Chondrocyte (in vitro differentiated cells): ENCODE results near the gene THADA. TPM values are rescaled to one million over a fixed set of nuclear protein-coding genes. Genes with fewer than 3 reads are reported as not detected.
A peak's percentile ranks its signal among the peaks of the same experiment; 100 is the strongest.

Experiments
- DNase-seq: peaks from one replicate; pipeline ENCODE4 v3.0.0; 2021; ENCODE audit warnings: mixed read lengths, low spot score
- H3K27ac Mint-ChIP-seq: one replicate; pipeline ENCODE4 v1.8.0; 2021; ENCODE audit warnings: mild to moderate bottlenecking, moderate library complexity, mixed read lengths; ENCODE audit not compliant: unreplicated experiment
- H3K27me3 Mint-ChIP-seq: 2 replicates; pipeline ENCODE4 v1.8.0; 2021; ENCODE audit warnings: low read depth, mixed read lengths
- H3K36me3 Mint-ChIP-seq: 2 replicates; pipeline ENCODE4 v1.8.0; 2021; ENCODE audit warnings: low read depth, mixed read lengths
- H3K4me1 Mint-ChIP-seq: 2 replicates; pipeline ENCODE4 v1.8.0; 2021; ENCODE audit warnings: low read depth, mild to moderate bottlenecking, mixed read lengths
- H3K4me3 Mint-ChIP-seq: one replicate; pipeline ENCODE4 v1.8.0; 2021; ENCODE audit warnings: mild to moderate bottlenecking, moderate library complexity, mixed read lengths; ENCODE audit not compliant: unreplicated experiment
- H3K9me3 Mint-ChIP-seq: 2 replicates; pipeline ENCODE4 v1.8.0; 2021; ENCODE audit warnings: low read depth, mixed read lengths
- total RNA-seq: library from RNA; stranded (reverse); gene quantifications from 3 replicates; pipeline ENCODE4 v1.2.1, GENCODE V29; 2021
- TF ChIP-seq, protein P1 (sequence below): fragments of 200-600 bp; sonication (generic); IDR thresholded peaks from 2 replicates; pipeline ENCODE4 v1.5.0; 2021; ENCODE audit warnings: antibody characterized with exemption, mild to moderate bottlenecking, moderate library complexity

THADA gene
- total RNA-seq, 1 donor from 2014 or later, result 28.4 TPM

DNA sequence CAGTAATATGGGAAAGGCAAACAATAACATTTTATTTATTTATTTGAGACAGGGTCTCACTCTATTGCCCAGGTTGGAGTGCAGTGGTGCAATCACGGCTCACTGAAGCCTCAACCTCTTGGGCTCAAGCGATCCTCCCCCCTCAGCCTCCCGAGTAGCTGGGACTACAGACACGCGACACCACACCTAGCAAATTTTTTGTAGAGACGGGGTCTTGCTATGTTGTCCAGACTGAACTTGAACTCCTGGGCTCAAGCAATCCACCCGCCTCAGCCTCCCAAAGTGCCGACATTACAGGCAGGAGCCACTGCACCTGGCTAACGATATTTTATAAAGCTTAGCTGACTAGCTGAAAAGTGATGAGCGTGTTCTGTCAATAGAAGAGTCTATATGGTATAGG is 23.7 kb upstream of the THADA start:
- no peaks in the 10 kb centered on the region for H3K36me3 Mint-ChIP-seq
- H3K4me1 Mint-ChIP-seq, result peaks cover 18% of the 10 kb centered on the region
- H3K9me3 Mint-ChIP-seq, result peaks cover 3% of the 10 kb centered on the region
- H3K4me3 Mint-ChIP-seq, result no peak overlapping the region
- no peaks in the 10 kb centered on the region for H3K27me3 Mint-ChIP-seq
- no peak overlapping the region for H3K27ac Mint-ChIP-seq
- TF ChIP-seq, protein P1, sequence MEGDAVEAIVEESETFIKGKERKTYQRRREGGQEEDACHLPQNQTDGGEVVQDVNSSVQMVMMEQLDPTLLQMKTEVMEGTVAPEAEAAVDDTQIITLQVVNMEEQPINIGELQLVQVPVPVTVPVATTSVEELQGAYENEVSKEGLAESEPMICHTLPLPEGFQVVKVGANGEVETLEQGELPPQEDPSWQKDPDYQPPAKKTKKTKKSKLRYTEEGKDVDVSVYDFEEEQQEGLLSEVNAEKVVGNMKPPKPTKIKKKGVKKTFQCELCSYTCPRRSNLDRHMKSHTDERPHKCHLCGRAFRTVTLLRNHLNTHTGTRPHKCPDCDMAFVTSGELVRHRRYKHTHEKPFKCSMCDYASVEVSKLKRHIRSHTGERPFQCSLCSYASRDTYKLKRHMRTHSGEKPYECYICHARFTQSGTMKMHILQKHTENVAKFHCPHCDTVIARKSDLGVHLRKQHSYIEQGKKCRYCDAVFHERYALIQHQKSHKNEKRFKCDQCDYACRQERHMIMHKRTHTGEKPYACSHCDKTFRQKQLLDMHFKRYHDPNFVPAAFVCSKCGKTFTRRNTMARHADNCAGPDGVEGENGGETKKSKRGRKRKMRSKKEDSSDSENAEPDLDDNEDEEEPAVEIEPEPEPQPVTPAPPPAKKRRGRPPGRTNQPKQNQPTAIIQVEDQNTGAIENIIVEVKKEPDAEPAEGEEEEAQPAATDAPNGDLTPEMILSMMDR, result no peak
- DNase-seq, result no peak

DNA sequence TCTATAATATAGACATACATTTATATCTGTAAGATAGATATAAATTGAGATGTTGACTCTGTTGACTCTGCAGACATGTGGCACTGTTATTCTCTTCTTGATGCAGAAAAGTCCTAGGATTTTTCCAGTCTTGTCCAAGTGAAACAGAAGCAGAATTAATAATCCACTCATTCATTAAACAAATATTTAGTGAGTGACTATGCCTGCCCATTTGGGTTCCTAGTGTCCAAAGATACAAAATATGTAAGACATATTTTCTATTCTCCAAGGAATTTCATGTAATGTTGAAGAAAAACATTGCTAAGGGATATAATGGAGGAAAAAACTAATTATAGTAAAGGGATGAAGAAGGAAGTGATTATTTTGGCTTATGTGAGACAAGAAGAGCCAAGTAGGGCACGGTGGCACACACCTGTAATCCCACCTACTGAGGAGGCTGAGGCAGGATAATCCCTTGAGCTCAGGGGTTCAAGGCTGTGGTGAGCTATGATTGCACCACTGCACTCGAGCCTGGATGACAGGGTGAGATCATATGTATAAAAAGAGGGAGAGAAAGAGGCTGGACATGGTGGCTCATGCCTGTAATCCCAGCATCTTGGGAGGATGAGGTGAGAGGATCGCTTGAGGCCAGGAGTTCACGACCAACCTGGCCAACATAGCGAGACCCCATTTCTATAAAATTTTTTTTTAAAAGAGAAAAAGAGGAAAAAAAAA is 21.3 kb upstream of the THADA start:
- peak overlapping the region; percentile 62 for H3K27ac Mint-ChIP-seq
- peaks cover 3% of the 10 kb centered on the region for H3K9me3 Mint-ChIP-seq
- H3K4me1 Mint-ChIP-seq, result peaks cover 17% of the 10 kb centered on the region
- no peak overlapping the region for H3K4me3 Mint-ChIP-seq
- no peaks in the 10 kb centered on the region for H3K36me3 Mint-ChIP-seq
- TF ChIP-seq, protein P1, result no peak
- DNase-seq, result no peak
- no peaks in the 10 kb centered on the region for H3K27me3 Mint-ChIP-seq

DNA sequence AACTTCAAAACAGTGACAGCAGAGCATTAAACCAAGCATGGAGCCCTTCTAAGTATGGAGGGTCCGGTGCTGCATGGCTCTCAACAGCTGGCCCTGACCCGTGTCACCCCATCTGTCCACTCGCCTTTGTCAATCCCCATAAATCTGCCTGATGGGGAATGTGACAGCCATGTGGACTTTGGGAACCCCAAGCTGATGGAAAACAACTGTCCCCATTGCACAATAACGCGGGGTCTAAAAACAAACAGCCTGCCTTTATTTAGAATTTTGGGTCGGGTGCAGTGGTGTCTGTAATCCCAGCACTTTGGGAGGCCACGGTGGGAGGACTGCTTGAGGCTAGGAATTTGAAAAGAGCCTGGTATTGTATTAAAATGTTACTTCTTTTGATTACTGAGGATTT is 17.1 kb upstream of the THADA start:
- peaks cover 3% of the 10 kb centered on the region for H3K9me3 Mint-ChIP-seq
- TF ChIP-seq, protein P1, result no peak
- H3K27me3 Mint-ChIP-seq, result no peaks in the 10 kb centered on the region
- H3K4me1 Mint-ChIP-seq, result peaks cover 25% of the 10 kb centered on the region
- no peak overlapping the region for H3K4me3 Mint-ChIP-seq
- H3K36me3 Mint-ChIP-seq, result no peaks in the 10 kb centered on the region
- H3K27ac Mint-ChIP-seq, result no peak overlapping the region
- DNase-seq, result no peak

DNA sequence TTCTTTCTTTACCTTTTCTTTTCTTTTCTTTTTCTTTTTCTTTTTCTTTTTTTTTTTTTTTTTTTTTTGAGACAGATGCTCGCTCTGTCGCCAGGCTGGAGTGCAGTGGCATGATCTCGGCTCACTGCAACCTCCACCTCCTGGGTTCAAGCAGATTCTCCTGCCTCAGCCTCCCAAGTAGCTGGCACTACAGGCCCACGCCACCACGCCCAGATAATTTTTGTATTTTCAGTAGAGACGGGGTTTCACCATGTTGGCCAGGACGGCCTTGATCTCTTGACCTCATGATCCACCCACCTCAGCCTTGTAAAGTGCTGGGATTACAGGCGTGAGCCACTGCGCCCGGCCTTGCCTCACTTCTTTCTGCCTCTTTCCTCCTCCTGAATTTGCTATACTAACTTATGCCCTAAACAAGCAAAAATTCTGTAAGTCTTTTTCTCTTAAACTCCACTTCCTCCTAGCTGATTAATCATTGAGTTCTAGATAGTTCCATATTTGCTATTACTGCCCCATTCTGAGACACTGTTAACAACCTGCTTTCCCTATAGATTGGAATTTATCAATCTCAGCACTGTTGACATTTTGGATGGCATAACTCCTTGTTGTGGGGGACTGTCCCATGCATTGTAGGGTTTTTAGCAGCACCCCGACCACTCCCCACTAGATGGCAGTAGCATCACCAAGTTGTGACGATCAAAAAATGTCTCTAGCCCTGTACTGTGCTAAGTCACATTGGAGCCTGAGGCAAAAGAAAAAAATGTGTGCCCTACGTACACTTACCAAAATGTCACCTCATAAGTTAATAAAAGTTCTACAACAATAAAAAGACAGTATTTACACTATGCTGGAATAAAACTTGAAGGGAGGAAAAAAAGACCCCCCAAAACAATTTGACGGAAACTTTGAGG is 16.4 kb upstream of the THADA start:
- Mint-ChIP-seq H3K4me3 (no peak overlapping the region), H3K4me1 (peaks cover 24% of the 10 kb centered on the region), H3K27ac (no peak overlapping the region), H3K9me3 (peaks cover 1% of the 10 kb centered on the region), H3K36me3 (no peaks in the 10 kb centered on the region), H3K27me3 (no peaks in the 10 kb centered on the region)
- no peak for DNase-seq
- TF ChIP-seq, protein P1, result peak; percentile 94

DNA sequence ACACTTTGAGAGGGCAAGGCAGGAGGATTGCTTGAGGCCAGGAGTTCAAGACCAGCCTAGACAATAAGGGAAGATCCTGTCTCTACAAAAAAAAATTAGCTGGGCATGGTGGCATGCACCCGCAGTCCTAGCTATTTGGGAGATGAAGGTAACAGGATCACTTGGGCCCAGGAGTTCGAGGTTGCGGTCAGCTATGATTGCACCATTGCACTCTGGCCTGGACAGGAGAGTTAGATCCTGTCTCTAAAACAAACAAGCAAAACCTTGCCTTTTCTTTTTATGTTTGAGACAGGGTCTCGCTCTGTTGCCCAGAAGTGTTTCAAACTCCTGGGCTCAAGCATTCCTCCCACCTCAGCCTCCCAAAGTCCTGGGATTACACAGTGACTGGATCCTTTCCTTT is 14.5 kb upstream of the THADA start:
- Mint-ChIP-seq H3K27ac (no peak overlapping the region), H3K27me3 (no peaks in the 10 kb centered on the region), H3K9me3 (no peaks in the 10 kb centered on the region), H3K4me3 (no peak overlapping the region), H3K36me3 (no peaks in the 10 kb centered on the region), H3K4me1 (peaks cover 13% of the 10 kb centered on the region)
- no peak for DNase-seq
- TF ChIP-seq, protein P1, result no peak
